ENCODE data around the gene RNF25.

RNF25 gene

GRCh38 chr2:218626369-218626768, 45.4 kb downstream of the RNF25 start:
- H3K4me3 ChIP-seq (ENCODE audit: low read depth, low read length): no peak overlapping the region
- TF ChIP-seq CTCF (IDR thresholded peaks at IDR 0.05; ENCODE audit: low read depth, low read length): no peak

DNA sequence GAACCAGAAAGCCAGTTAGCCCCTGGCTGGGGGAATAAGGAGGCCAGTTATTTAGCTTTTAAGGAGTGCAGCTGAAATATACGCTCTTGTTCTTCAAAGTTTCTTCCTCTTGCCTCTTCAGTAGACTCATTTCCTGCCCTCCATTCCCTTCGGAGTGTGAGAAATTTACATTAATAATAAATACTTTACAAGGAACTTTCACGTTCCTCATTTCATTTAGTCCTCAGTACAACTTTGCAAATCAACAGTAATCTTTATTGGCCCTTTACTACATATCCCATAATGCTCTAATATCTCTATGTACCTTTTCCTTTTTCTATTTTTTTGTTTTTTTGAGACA, 48.5 kb downstream of the RNF25 start:
- H3K4me3 ChIP-seq (ENCODE audit: low read depth, low read length): no peak overlapping the region
- TF ChIP-seq CTCF (IDR thresholded peaks at IDR 0.05; ENCODE audit: low read depth, low read length): no peak

GRCh38 chr2:218622606-218623365, 49.0 kb downstream of the RNF25 start:
- H3K4me3 ChIP-seq (ENCODE audit: low read depth, low read length): no peak overlapping the region
- TF ChIP-seq CTCF (IDR thresholded peaks at IDR 0.05; ENCODE audit: low read depth, low read length): no peak

DNA sequence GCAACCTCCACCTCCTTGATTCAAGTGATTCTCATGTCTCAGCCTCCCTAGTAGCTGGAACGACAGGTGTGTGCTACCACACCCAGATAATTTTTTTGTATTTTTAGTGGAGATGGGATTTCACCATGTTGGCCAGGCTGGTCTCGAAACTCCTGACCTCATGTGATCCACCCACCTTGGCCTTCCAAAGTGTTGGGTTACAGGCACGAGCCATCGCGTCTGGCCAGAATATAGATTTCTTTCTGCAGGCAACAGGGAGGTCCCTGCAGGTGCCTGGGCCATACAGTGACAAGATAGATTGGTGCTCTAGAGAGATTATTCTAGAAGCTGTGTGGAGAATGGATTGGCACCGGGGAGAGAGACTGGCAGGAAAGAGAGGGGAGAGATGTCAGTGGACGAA, 50.8 kb downstream of the RNF25 start:
- TF ChIP-seq CTCF (IDR thresholded peaks at IDR 0.05; ENCODE audit: low read depth, low read length): no peak
- H3K4me3 ChIP-seq (ENCODE audit: low read depth, low read length): no peak overlapping the region

GRCh38 chr2:218618102-218618860, 53.5 kb downstream of the RNF25 start:
- H3K4me3 ChIP-seq (ENCODE audit: low read depth, low read length): no peak overlapping the region
- no peak for TF ChIP-seq CTCF (IDR thresholded peaks at IDR 0.05; ENCODE audit: low read depth, low read length)

- no peak overlapping the region for H3K4me3 ChIP-seq (ENCODE audit: low read depth, low read length)
- no peak for TF ChIP-seq CTCF (IDR thresholded peaks at IDR 0.05; ENCODE audit: low read depth, low read length)
These were observed 55.9 kb downstream of the RNF25 start for GRCh38 chr2:218615868-218616315.
